ENCODE measurements around the gene PPP1R10. TPM values are rescaled to one million over a fixed set of nuclear protein-coding genes. Genes with fewer than 3 reads are reported as not detected.

The PPP1R10 gene
- total RNA-seq, 1 experiment from 2014 or later, result 69.5 TPM

GRCh38 chr6:30619561-30619960, 2.5 kb upstream of the PPP1R10 start:
- intact Hi-C loops (cut with micrococcal nuclease; ENCODE audit: unreplicated experiment), result no loop called here
- BruUV-seq (replicated peaks), result no TSS peak
- CTCF ChIA-PET, result no interaction called here
- Histone ChIP-seq H3K9me3 (ENCODE audit: insufficient read depth, low read depth) (no peaks in the 10 kb centered on the region), H3K4me3 (no peak overlapping the region), H3K4me1 (replicated peaks; ENCODE audit: insufficient read depth) (peaks cover 11% of the 10 kb centered on the region), H3K36me3 (ENCODE audit: low read depth) (peaks cover 35% of the 10 kb centered on the region), H3K79me2 (ENCODE audit: low read depth) (peaks cover 42% of the 10 kb centered on the region), H4K20me1 (ENCODE audit: insufficient read depth) (peaks cover 1% of the 10 kb centered on the region; the same call in 1 of the 2 replicates), H3K27ac (no peak overlapping the region), H3F3A (ENCODE audit: insufficient read depth, low read depth) (peaks cover 70% of the 10 kb centered on the region), H3K9me2 (ENCODE audit: insufficient read depth) (no peaks in the 10 kb centered on the region), H3K27me3 (ENCODE audit: insufficient read depth, low read depth) (no peaks in the 10 kb centered on the region), H2AFZ (no peak overlapping the region), H3K4me2 (no peak overlapping the region)
- DNase-seq, result no peak
- POLR2A ChIA-PET (ENCODE audit: unreplicated experiment), result no interaction called here
- TF ChIP-seq, protein P1, sequence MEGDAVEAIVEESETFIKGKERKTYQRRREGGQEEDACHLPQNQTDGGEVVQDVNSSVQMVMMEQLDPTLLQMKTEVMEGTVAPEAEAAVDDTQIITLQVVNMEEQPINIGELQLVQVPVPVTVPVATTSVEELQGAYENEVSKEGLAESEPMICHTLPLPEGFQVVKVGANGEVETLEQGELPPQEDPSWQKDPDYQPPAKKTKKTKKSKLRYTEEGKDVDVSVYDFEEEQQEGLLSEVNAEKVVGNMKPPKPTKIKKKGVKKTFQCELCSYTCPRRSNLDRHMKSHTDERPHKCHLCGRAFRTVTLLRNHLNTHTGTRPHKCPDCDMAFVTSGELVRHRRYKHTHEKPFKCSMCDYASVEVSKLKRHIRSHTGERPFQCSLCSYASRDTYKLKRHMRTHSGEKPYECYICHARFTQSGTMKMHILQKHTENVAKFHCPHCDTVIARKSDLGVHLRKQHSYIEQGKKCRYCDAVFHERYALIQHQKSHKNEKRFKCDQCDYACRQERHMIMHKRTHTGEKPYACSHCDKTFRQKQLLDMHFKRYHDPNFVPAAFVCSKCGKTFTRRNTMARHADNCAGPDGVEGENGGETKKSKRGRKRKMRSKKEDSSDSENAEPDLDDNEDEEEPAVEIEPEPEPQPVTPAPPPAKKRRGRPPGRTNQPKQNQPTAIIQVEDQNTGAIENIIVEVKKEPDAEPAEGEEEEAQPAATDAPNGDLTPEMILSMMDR (conservative IDR thresholded peaks at IDR 0.05), result no peak
- TF ChIP-seq EZH2 (IDR thresholded peaks at IDR 0.05; ENCODE audit: low read depth), result no peak

- H3K27ac ChIP-seq, result peak overlapping the region; percentile 86
- H3F3A ChIP-seq (ENCODE audit: insufficient read depth, low read depth), result peaks cover 70% of the 10 kb centered on the region
- POLR2A ChIA-PET (ENCODE audit: unreplicated experiment), result interaction anchor here (0.5 to 0.7 kb wide), 5 partner anchors 26 to 1635 kb away, joined by 3 to 7 read pairs (median 5); no protein-coding TSS in a partner anchor
- BruUV-seq (replicated peaks), result no TSS peak
- no peaks in the 10 kb centered on the region for H3K9me2 ChIP-seq (ENCODE audit: insufficient read depth)
- H3K9me3 ChIP-seq (ENCODE audit: insufficient read depth, low read depth), result no peaks in the 10 kb centered on the region
- H2AFZ ChIP-seq, result peak overlapping the region; percentile 85
- TF ChIP-seq EZH2 (IDR thresholded peaks at IDR 0.05; ENCODE audit: low read depth), result no peak
- TF ChIP-seq, protein P1 (conservative IDR thresholded peaks at IDR 0.05), result no peak
- peak overlapping the region; percentile 68 for H3K4me3 ChIP-seq
- no peaks in the 10 kb centered on the region for H3K27me3 ChIP-seq (ENCODE audit: insufficient read depth, low read depth)
- peaks cover 29% of the 10 kb centered on the region for H3K36me3 ChIP-seq (ENCODE audit: low read depth)
- H3K79me2 ChIP-seq (ENCODE audit: low read depth), result peaks cover 49% of the 10 kb centered on the region
- peaks cover 6% of the 10 kb centered on the region; the same call in 1 of the 2 replicates for H4K20me1 ChIP-seq (ENCODE audit: insufficient read depth)
- peaks cover 23% of the 10 kb centered on the region for H3K4me1 ChIP-seq (replicated peaks; ENCODE audit: insufficient read depth)
- DNase-seq, result no peak
- H3K4me2 ChIP-seq, result peak overlapping the region; percentile 85
- CTCF ChIA-PET, result interaction anchor here (0.6 to 1.2 kb wide), 2 partner anchors 19 to 113 kb away, joined by 3 to 4 read pairs; no protein-coding TSS in a partner anchor
- intact Hi-C loops (cut with micrococcal nuclease; ENCODE audit: unreplicated experiment), result no loop called here
Observed at GRCh38 chr6:30618270-30618797, 1.3 kb upstream of the PPP1R10 start.

GRCh38 chr6:30617565-30618269, 674 bp upstream of the PPP1R10 start, which contains the start of gene MRPS18B:
Gene MRPS18B, plus strand, starts transcription at chr6:30617840. Its CDS starts 26 bp downstream, at chr6:30617866.
- peaks cover 49% of the 10 kb centered on the region for H3K79me2 ChIP-seq (ENCODE audit: low read depth)

More at GRCh38 chr6:30617565-30618269, 674 bp upstream of the PPP1R10 start, which contains the start of gene MRPS18B:
- DNase-seq, result peak; percentile 89 to 96
- TSS peak; percentile 30 for BruUV-seq (replicated peaks)
- Histone ChIP-seq H3K9me2 (ENCODE audit: insufficient read depth) (no peaks in the 10 kb centered on the region), H3K4me3 (peak within 1 kb of the TSS; percentile 87), H3K27me3 (ENCODE audit: insufficient read depth, low read depth) (no peaks in the 10 kb centered on the region), H3K9me3 (ENCODE audit: insufficient read depth, low read depth) (no peaks in the 10 kb centered on the region), H3K36me3 (ENCODE audit: low read depth) (peaks cover 27% of the 10 kb centered on the region), H2AFZ (peak within 1 kb of the TSS; percentile 85), H3F3A (ENCODE audit: insufficient read depth, low read depth) (peaks cover 70% of the 10 kb centered on the region), H4K20me1 (ENCODE audit: insufficient read depth) (peaks cover 9% of the 10 kb centered on the region; the same call in 1 of the 2 replicates), H3K4me1 (replicated peaks; ENCODE audit: insufficient read depth) (peaks cover 29% of the 10 kb centered on the region), H3K27ac (peak within 1 kb of the TSS; percentile 86), H3K4me2 (peak within 1 kb of the TSS; percentile 98)
- no peak for TF ChIP-seq EZH2 (IDR thresholded peaks at IDR 0.05; ENCODE audit: low read depth)
- TF ChIP-seq, protein P1 (conservative IDR thresholded peaks at IDR 0.05), result no peak
- POLR2A ChIA-PET (ENCODE audit: unreplicated experiment), result interaction anchor here (0.6 to 0.7 kb wide), 6 partner anchors 48 to 1634 kb away, joined by 3 to 7 read pairs (median 5); partner anchors contain the start of gene NRM
- intact Hi-C loops (cut with micrococcal nuclease; ENCODE audit: unreplicated experiment), result loop anchor here (1.0 to 2.0 kb wide), 5 partner anchors 47 to 266 kb away; partner anchors contain the start of genes ABCF1, GNL1, MDC1 and PPP1R18
- CTCF ChIA-PET, result interaction anchor here (0.5 to 1.2 kb wide), 5 partner anchors 18 to 113 kb away, joined by 3 to 6 read pairs (median 4); no protein-coding TSS in a partner anchor

Data from PC-9 (cell line).